WTC11 (cell line): ENCODE results near the gene IRF8. TPM values are rescaled to one million over a fixed set of nuclear protein-coding genes. Genes with fewer than 3 reads are reported as not detected.

ENCODE experiments used
- ATAC-seq: fragments of 200-7000 bp; cut with Tn5 transposase; 2 replicates; pipeline ENCODE4 v1.10.0; 2021; ENCODE audit warnings: mild to moderate bottlenecking, moderate library complexity
- CTCF ChIA-PET: fragments of 300-600 bp; sonication (Branson Sonifier 250); formaldehyde crosslinking; loops from one replicate; lab custom pipeline; 2021; ENCODE audit warnings: antibody characterized with exemption; lab: Charles Lee
- POLR2A ChIA-PET: fragments of 350-600 bp; sonication (Branson Sonifier 250); formaldehyde crosslinking; loops from one replicate; lab custom pipeline; 2021; ENCODE audit warnings: antibody characterized with exemption; lab: Charles Lee
- DNase-seq: peaks from one replicate; pipeline ENCODE4 v3.0.0; 2021; ENCODE audit warnings: low spot score
- H3K27ac Mint-ChIP-seq: 2 replicates; pipeline ENCODE4 v1.8.0; 2021; ENCODE audit warnings: mixed read lengths
- H3K27me3 Mint-ChIP-seq: 2 replicates; pipeline ENCODE4 v1.8.0; 2021; ENCODE audit warnings: low read depth, mild to moderate bottlenecking, moderate library complexity, mixed read lengths
- H3K36me3 Mint-ChIP-seq: 2 replicates; pipeline ENCODE4 v1.8.0; 2021; ENCODE audit warnings: mixed read lengths
- H3K4me1 Mint-ChIP-seq: 2 replicates; pipeline ENCODE4 v1.8.0; 2022; ENCODE audit warnings: mixed read lengths
- H3K4me3 Mint-ChIP-seq: 2 replicates; pipeline ENCODE4 v1.8.0; 2021; ENCODE audit warnings: mild to moderate bottlenecking, moderate library complexity, mixed read lengths
- H3K9me3 Mint-ChIP-seq: 2 replicates; pipeline ENCODE4 v1.8.0; 2021; ENCODE audit warnings: mixed read lengths
- CREM ChIP-seq: sonication (generic); formaldehyde crosslinking; IDR thresholded peaks from 2 replicates; pipeline ENCODE4 v1.8.1; 2022; ENCODE audit warnings: mild to moderate bottlenecking, missing genetic modification reagents, moderate library complexity
- EMX1 ChIP-seq: fragments of 250-450 bp; sonication (Bioruptor Pico); IDR thresholded peaks from 2 replicates; pipeline ENCODE4 v1.8.0; 2021; ENCODE audit warnings: mild to moderate bottlenecking
- FOXJ3 ChIP-seq: sonication (generic); formaldehyde crosslinking; IDR thresholded peaks from 2 replicates; pipeline ENCODE4 v1.9.0; 2021; ENCODE audit warnings: missing genetic modification reagents, mild to moderate bottlenecking, borderline replicate concordance
- FOXP1 ChIP-seq: sonication (generic); formaldehyde crosslinking; IDR thresholded peaks from 2 replicates; pipeline ENCODE4 v1.8.0; 2022; ENCODE audit warnings: missing genetic modification reagents, mild to moderate bottlenecking, moderate library complexity, borderline replicate concordance
- GTF2I ChIP-seq: fragments of 250-450 bp; sonication (Bioruptor Pico); conservative IDR thresholded peaks from 2 replicates; pipeline ENCODE4 v1.4.0; 2021; ENCODE audit warnings: mild to moderate bottlenecking
- HMGA2 ChIP-seq: fragments of 250-450 bp; sonication (Bioruptor Pico); IDR thresholded peaks from 2 replicates; pipeline ENCODE4 v1.4.0; 2021; ENCODE audit warnings: mild to moderate bottlenecking, moderate library complexity
- JUN ChIP-seq: sonication (generic); formaldehyde crosslinking; IDR thresholded peaks from 2 replicates; pipeline ENCODE4 v1.8.0; 2023; ENCODE audit warnings: mild to moderate bottlenecking, missing genetic modification reagents
- KAT7 ChIP-seq: sonication (generic); formaldehyde crosslinking; IDR thresholded peaks from 2 replicates; pipeline ENCODE4 v1.8.1; 2023; ENCODE audit warnings: missing genetic modification reagents, mild to moderate bottlenecking, borderline replicate concordance
- NR1H2 ChIP-seq: sonication (generic); formaldehyde crosslinking; IDR thresholded peaks from 2 replicates; pipeline ENCODE4 v1.9.0; 2021; ENCODE audit warnings: mild to moderate bottlenecking, moderate library complexity, missing genetic modification reagents
- RORB ChIP-seq: fragments of 250-450 bp; sonication (Bioruptor Pico); IDR thresholded peaks from 2 replicates; pipeline ENCODE4 v1.9.0; 2021; ENCODE audit warnings: mild to moderate bottlenecking
- SP1 ChIP-seq: sonication (generic); formaldehyde crosslinking; conservative IDR thresholded peaks from 2 replicates; pipeline ENCODE4 v1.8.1; 2022; ENCODE audit warnings: missing genetic modification reagents
- ZNF138 ChIP-seq: sonication (generic); formaldehyde crosslinking; conservative IDR thresholded peaks from 2 replicates; pipeline ENCODE4 v1.8.1; 2022; ENCODE audit warnings: mild to moderate bottlenecking, moderate library complexity, missing genetic modification reagents
- ZNF317 ChIP-seq: sonication (generic); formaldehyde crosslinking; IDR thresholded peaks from 2 replicates; pipeline ENCODE4 v1.8.1; 2023; ENCODE audit warnings: low read depth, mild to moderate bottlenecking, moderate library complexity, missing genetic modification reagents, borderline replicate concordance
- ZNF671 ChIP-seq: fragments of 250-450 bp; sonication (Bioruptor Pico); IDR thresholded peaks from 2 replicates; pipeline ENCODE4 v1.8.0; 2021; ENCODE audit warnings: mild to moderate bottlenecking
- total RNA-seq: library from RNA; stranded (reverse); gene quantifications from 3 replicates; pipeline ENCODE4 v1.2.3, GENCODE V29; 2021
- TF ChIP-seq, protein P1 (sequence below): sonication (generic); formaldehyde crosslinking; IDR thresholded peaks from 2 replicates; pipeline ENCODE4 v1.8.0; 2022; ENCODE audit warnings: mild to moderate bottlenecking, missing genetic modification reagents
- TF ChIP-seq, protein P2 (sequence below): sonication (generic); formaldehyde crosslinking; IDR thresholded peaks from 2 replicates; pipeline ENCODE4 v1.8.1; 2023; ENCODE audit warnings: mild to moderate bottlenecking, moderate library complexity, missing genetic modification reagents
- TF ChIP-seq, protein P3 (sequence below): fragments of 250-450 bp; sonication (Bioruptor Pico); conservative IDR thresholded peaks from 2 replicates; pipeline ENCODE4 v1.9.0; 2021; ENCODE audit warnings: mild to moderate bottlenecking
- TF ChIP-seq, protein P4 (sequence below): fragments of 250-450 bp; sonication (Bioruptor Pico); IDR thresholded peaks from 2 replicates; pipeline ENCODE4 v1.9.0; 2021; ENCODE audit warnings: mild to moderate bottlenecking
- TF ChIP-seq, protein P5 (sequence below): sonication (generic); formaldehyde crosslinking; IDR thresholded peaks from 2 replicates; pipeline ENCODE4 v1.8.0; 2022; ENCODE audit warnings: mild to moderate bottlenecking, missing genetic modification reagents
- TF ChIP-seq, protein P6 (sequence below): sonication (generic); formaldehyde crosslinking; IDR thresholded peaks from 2 replicates; pipeline ENCODE4 v1.8.1; 2022; ENCODE audit warnings: missing genetic modification reagents, borderline replicate concordance
- TF ChIP-seq, protein P7 (sequence below): fragments of 250-450 bp; sonication (Bioruptor Pico); IDR thresholded peaks from 2 replicates; pipeline ENCODE4 v2.1.2; 2022; ENCODE audit warnings: mild to moderate bottlenecking, moderate library complexity

The IRF8 gene
- total RNA-seq, 1 experiment from 2014 or later = 1.1 TPM

DNA sequence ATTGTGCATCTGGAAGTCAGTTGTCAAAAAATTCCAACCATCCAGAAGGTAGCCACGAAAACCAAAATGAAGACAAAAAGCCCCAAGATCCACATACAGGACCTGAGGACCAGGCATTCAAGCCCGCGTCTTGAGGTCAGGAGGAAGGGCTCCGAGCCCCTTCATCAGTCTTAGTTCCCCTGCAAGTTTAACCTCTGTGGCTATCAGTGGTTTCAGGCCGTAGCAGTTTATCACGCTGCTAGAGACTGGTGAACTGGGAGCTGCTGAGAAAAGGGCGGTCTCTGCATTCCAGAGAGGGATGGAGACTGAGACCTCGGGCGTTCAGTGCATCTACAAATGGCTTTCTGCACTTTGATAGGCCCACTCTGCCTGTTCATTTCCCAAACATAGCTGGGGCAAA, 70.6 kb downstream of the IRF8 start (continued):
- TF ChIP-seq, protein P1, sequence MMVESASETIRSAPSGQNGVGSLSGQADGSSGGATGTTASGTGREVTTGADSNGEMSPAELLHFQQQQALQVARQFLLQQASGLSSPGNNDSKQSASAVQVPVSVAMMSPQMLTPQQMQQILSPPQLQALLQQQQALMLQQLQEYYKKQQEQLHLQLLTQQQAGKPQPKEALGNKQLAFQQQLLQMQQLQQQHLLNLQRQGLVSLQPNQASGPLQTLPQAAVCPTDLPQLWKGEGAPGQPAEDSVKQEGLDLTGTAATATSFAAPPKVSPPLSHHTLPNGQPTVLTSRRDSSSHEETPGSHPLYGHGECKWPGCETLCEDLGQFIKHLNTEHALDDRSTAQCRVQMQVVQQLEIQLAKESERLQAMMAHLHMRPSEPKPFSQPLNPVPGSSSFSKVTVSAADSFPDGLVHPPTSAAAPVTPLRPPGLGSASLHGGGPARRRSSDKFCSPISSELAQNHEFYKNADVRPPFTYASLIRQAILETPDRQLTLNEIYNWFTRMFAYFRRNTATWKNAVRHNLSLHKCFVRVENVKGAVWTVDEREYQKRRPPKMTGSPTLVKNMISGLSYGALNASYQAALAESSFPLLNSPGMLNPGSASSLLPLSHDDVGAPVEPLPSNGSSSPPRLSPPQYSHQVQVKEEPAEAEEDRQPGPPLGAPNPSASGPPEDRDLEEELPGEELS (CRISPR knock-in tag) = no peak
- TF ChIP-seq GTF2I (no peak), KAT7 (CRISPR knock-in tag) (no peak)
- TF ChIP-seq, all 79 proteins: peak for 0

DNA sequence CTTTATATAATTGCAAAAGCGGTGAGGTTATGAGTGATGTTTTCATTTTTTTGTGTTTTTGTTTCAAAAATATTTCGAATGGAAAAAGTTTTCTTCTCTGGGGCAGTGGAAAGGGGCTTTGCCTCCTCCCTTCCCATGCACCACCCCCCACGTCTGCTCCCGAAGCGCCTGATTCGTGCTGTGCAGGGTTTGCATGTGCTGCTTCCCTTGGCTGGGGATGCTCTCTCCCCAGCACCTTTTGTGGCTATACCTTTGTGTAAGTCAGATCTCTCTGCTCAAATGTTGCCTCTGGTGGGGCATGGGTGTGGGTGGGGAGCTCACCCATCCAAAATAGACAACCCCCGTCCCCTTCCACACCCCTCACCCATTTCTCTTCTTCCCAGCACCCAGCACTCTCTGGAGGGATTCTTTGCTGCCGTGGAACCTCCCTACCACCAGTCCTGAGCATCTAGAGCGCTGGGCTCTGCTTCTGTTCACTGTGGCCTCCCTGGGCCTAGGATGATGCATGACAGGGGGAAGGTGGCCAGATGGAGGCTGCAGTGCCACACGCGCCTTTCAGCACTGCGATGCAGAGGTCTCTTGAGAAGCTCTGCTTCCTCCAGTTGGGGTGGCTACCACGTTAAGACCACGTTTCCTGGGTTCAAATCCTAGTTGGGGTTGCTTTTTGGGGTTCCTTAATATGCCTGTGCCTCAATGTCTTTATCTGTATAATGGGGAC, 71.2 kb downstream of the IRF8 start:
- H3K27ac Mint-ChIP-seq = no peak overlapping the region
- ATAC-seq (no peak), DNase-seq (no peak)
- ChIA-PET CTCF (interaction anchor here (1.1 to 1.8 kb wide), 4 partner anchors 46 to 151 kb away, joined by 4 to 6 read pairs (median 5); no protein-coding TSS in a partner anchor), POLR2A (no interaction called here)
- TF ChIP-seq ZNF138 (CRISPR knock-in tag) = no peak
- TF ChIP-seq CREM (CRISPR knock-in tag) = no peak
- no peak for TF ChIP-seq ZNF317 (CRISPR knock-in tag)
- TF ChIP-seq, protein P2, sequence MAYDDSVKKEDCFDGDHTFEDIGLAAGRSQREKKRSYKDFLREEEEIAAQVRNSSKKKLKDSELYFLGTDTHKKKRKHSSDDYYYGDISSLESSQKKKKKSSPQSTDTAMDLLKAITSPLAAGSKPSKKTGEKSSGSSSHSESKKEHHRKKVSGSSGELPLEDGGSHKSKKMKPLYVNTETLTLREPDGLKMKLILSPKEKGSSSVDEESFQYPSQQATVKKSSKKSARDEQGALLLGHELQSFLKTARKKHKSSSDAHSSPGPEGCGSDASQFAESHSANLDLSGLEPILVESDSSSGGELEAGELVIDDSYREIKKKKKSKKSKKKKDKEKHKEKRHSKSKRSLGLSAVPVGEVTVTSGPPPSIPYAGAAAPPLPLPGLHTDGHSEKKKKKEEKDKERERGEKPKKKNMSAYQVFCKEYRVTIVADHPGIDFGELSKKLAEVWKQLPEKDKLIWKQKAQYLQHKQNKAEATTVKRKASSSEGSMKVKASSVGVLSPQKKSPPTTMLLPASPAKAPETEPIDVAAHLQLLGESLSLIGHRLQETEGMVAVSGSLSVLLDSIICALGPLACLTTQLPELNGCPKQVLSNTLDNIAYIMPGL = no peak
- TF ChIP-seq, protein P3, sequence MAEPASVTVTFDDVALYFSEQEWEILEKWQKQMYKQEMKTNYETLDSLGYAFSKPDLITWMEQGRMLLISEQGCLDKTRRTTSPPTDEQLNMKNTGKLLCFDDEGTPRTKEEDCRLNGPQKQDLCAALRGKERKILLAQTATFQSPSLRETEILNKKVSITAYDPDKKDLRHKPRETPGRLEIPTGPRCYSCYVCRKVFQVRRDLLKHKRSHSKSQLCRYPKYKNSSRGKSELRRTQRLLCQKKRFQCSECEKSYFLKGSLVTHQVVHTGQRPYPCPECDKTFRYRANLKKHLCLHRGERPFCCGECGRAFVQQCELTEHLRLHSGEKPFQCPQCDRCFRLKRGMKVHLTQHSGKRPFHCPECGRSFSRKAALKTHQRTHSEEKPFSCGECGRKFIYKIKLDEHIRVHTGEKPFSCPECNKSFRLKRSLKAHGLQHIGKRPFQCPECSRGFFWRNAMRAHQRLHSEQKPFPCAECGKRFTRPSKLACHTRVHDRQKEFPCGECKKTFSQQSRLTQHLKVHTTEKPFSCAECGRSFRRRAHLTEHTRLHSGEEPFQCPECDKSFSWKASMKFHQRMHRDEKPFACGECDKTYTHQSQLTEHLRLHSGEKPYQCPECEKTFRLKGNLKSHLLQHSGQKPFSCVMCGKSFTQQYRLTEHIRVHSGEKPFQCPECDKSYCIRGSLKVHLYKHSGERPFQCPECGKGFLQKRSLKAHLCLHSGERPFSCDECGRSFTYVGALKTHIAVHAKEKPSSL (CRISPR knock-in tag) = no peak
- TF ChIP-seq SP1 (CRISPR knock-in tag) = no peak
- no peak for TF ChIP-seq EMX1 (CRISPR knock-in tag)
- H3K36me3 Mint-ChIP-seq = peaks cover 10% of the 10 kb centered on the region
- peaks cover 6% of the 10 kb centered on the region for H3K4me1 Mint-ChIP-seq
- H3K27me3 Mint-ChIP-seq = peaks cover 2% of the 10 kb centered on the region; the same call in 1 of the 2 replicates
- H3K4me3 Mint-ChIP-seq = no peak overlapping the region
- peaks cover 15% of the 10 kb centered on the region for H3K9me3 Mint-ChIP-seq

DNA sequence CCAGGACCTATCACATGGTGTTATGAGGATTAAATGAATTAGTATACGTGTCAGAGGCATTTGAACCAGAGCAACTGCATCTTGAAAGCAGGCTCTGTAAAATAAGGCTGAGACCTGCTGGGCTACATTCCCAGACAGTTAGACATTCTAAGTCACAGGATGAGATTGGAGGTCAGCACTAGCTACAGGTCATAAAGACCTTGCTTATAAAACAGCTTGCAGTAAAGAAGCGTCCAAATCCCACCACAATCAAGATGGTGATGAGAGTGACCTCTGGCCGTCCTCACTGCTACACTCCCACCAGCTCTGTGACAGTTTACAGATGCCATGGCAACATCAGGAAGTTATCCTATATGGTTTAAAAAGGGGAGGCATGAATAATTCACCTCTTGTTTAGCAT, 71.8 kb downstream of the IRF8 start:
- H3K27ac Mint-ChIP-seq = no peak overlapping the region
- ATAC-seq (no peak), DNase-seq (no peak)
- ChIA-PET CTCF (interaction anchor here (1.1 to 1.8 kb wide), 2 partner anchors 45 to 151 kb away, joined by 5 read pairs; no protein-coding TSS in a partner anchor), POLR2A (no interaction called here)
- peaks cover 10% of the 10 kb centered on the region for H3K36me3 Mint-ChIP-seq
- H3K4me1 Mint-ChIP-seq = peaks cover 10% of the 10 kb centered on the region
- H3K9me3 Mint-ChIP-seq = peaks cover 15% of the 10 kb centered on the region
- no peak overlapping the region for H3K4me3 Mint-ChIP-seq
- peaks cover 2% of the 10 kb centered on the region; the same call in 1 of the 2 replicates for H3K27me3 Mint-ChIP-seq
- TF ChIP-seq, protein P4, sequence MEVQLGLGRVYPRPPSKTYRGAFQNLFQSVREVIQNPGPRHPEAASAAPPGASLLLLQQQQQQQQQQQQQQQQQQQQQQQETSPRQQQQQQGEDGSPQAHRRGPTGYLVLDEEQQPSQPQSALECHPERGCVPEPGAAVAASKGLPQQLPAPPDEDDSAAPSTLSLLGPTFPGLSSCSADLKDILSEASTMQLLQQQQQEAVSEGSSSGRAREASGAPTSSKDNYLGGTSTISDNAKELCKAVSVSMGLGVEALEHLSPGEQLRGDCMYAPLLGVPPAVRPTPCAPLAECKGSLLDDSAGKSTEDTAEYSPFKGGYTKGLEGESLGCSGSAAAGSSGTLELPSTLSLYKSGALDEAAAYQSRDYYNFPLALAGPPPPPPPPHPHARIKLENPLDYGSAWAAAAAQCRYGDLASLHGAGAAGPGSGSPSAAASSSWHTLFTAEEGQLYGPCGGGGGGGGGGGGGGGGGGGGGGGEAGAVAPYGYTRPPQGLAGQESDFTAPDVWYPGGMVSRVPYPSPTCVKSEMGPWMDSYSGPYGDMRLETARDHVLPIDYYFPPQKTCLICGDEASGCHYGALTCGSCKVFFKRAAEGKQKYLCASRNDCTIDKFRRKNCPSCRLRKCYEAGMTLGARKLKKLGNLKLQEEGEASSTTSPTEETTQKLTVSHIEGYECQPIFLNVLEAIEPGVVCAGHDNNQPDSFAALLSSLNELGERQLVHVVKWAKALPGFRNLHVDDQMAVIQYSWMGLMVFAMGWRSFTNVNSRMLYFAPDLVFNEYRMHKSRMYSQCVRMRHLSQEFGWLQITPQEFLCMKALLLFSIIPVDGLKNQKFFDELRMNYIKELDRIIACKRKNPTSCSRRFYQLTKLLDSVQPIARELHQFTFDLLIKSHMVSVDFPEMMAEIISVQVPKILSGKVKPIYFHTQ = no peak
- TF ChIP-seq, protein P5, sequence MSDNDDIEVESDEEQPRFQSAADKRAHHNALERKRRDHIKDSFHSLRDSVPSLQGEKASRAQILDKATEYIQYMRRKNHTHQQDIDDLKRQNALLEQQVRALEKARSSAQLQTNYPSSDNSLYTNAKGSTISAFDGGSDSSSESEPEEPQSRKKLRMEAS = no peak
- TF ChIP-seq FOXP1 (no peak), RORB (CRISPR knock-in tag) (no peak), ZNF671 (CRISPR knock-in tag) (no peak), HMGA2 (no peak), NR1H2 (no peak), FOXJ3 (CRISPR knock-in tag) (no peak), SP1 (CRISPR knock-in tag) (no peak), ZNF317 (CRISPR knock-in tag) (no peak), JUN (CRISPR knock-in tag) (no peak)
- TF ChIP-seq, protein P6, sequence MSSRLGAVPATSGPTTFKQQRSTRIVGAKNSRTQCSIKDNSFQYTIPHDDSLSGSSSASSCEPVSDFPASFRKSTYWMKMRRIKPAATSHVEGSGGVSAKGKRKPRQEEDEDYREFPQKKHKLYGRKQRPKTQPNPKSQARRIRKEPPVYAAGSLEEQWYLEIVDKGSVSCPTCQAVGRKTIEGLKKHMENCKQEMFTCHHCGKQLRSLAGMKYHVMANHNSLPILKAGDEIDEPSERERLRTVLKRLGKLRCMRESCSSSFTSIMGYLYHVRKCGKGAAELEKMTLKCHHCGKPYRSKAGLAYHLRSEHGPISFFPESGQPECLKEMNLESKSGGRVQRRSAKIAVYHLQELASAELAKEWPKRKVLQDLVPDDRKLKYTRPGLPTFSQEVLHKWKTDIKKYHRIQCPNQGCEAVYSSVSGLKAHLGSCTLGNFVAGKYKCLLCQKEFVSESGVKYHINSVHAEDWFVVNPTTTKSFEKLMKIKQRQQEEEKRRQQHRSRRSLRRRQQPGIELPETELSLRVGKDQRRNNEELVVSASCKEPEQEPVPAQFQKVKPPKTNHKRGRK (CRISPR knock-in tag) = no peak
- TF ChIP-seq, protein P7, sequence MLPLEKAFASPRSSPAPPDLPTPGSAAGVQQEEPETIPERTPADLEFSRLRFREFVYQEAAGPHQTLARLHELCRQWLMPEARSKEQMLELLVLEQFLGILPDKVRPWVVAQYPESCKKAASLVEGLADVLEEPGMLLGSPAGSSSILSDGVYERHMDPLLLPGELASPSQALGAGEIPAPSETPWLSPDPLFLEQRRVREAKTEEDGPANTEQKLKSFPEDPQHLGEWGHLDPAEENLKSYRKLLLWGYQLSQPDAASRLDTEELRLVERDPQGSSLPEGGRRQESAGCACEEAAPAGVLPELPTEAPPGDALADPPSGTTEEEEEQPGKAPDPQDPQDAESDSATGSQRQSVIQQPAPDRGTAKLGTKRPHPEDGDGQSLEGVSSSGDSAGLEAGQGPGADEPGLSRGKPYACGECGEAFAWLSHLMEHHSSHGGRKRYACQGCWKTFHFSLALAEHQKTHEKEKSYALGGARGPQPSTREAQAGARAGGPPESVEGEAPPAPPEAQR (CRISPR knock-in tag) = no peak
